ENCODE results near the gene SAXO2.

GRCh38 chr15:82231842-82232241 is 30.8 kb upstream of the SAXO2 start:
- TF ChIP-seq YY1 (IDR thresholded peaks at IDR 0.05; ENCODE audit: insufficient read depth, insufficient read length): no peak
- TF ChIP-seq ZNF274 (IDR thresholded peaks at IDR 0.05; ENCODE audit: low read depth, low read length): no peak
- no peak for TF ChIP-seq SUZ12 (IDR thresholded peaks at IDR 0.05; ENCODE audit: extremely low read depth, insufficient read depth, insufficient read length)
